Measurements from ENCODE around the gene CD52.

- no peak for TF ChIP-seq POLR2A (IDR thresholded peaks at IDR 0.05)
- TF ChIP-seq CTCF (IDR thresholded peaks at IDR 0.05) = no peak
- TF ChIP-seq EP300 (IDR thresholded peaks at IDR 0.05) = no peak
These were observed 50.7 kb downstream of the CD52 start for GRCh38 chr1:26368486-26368885.
